ENCODE results near the gene NEIL1.

NEIL1 gene

GRCh38 chr15:75389791-75390382 lies 43.0 kb downstream of the NEIL1 start:
- no peak for FAIRE-seq

- FAIRE-seq = no peak
These were observed 50.7 kb downstream of the NEIL1 start for GRCh38 chr15:75397494-75397893.

GRCh38 chr15:75403892-75404291 lies 57.1 kb downstream of the NEIL1 start:
- no peak for FAIRE-seq
